ENCODE data around the gene LHPP.

DNA sequence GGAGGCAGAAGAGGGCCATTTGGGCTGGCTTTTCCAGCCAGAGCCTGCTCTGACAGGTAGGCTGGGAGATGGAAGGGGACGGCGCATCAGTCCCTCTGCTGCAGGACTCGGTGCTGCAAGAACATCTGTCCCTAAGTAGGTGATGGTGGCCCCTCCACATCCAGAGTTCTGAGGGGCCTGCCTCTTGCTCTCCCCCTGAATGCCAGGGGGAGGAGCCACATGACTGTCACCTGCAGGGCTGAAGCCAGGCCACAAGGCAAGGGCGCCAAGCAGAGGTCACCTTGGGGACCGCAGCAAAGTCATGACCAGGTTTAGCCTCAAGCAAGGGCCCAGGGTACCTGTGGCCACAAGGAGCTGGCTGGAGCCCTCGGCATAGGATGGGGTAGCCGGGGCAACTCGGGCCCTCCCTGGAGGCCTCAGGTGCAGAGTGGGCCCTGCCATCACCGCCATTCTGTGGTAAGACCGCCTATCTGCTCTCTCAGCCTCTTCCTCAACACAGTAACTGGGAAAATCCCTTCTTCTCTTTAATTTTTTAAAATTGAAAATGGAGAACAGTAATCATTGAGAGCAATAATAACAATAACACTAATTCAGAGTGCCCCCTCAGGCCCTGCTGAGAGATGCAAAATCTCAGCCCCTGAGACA is 183.3 kb downstream of the LHPP start:
- TF ChIP-seq, protein P1, sequence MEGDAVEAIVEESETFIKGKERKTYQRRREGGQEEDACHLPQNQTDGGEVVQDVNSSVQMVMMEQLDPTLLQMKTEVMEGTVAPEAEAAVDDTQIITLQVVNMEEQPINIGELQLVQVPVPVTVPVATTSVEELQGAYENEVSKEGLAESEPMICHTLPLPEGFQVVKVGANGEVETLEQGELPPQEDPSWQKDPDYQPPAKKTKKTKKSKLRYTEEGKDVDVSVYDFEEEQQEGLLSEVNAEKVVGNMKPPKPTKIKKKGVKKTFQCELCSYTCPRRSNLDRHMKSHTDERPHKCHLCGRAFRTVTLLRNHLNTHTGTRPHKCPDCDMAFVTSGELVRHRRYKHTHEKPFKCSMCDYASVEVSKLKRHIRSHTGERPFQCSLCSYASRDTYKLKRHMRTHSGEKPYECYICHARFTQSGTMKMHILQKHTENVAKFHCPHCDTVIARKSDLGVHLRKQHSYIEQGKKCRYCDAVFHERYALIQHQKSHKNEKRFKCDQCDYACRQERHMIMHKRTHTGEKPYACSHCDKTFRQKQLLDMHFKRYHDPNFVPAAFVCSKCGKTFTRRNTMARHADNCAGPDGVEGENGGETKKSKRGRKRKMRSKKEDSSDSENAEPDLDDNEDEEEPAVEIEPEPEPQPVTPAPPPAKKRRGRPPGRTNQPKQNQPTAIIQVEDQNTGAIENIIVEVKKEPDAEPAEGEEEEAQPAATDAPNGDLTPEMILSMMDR (IDR thresholded peaks at IDR 0.05) = no peak
- TF ChIP-seq EP300 (IDR thresholded peaks at IDR 0.05) = no peak
- no peak for TF ChIP-seq POLR2AphosphoS5 (IDR thresholded peaks at IDR 0.05)
- TF ChIP-seq POLR2A (IDR thresholded peaks at IDR 0.05) = no peak
